ENCODE data around the gene PCSK2.

Gene PCSK2

GRCh38 chr20:17379651-17380050 is 152.8 kb downstream of the PCSK2 start:
- H3K36me3 ChIP-seq (ENCODE audit: control insufficient read depth, insufficient read depth, low read length) = no peaks in the 10 kb centered on the region
- no peaks in the 10 kb centered on the region for H3K9me3 ChIP-seq (ENCODE audit: control insufficient read depth, insufficient read depth, low read length)
- H3K4me1 ChIP-seq (ENCODE audit: control insufficient read depth, insufficient read depth, low read length) = no peaks in the 10 kb centered on the region
- H3K4me3 ChIP-seq (ENCODE audit: low read depth, low read length) = no peak overlapping the region
- no peaks in the 10 kb centered on the region for H3K27me3 ChIP-seq (ENCODE audit: control insufficient read depth, insufficient read depth, low read length)
- H3K9ac ChIP-seq (ENCODE audit: low read depth, low read length) = no peak overlapping the region

DNA sequence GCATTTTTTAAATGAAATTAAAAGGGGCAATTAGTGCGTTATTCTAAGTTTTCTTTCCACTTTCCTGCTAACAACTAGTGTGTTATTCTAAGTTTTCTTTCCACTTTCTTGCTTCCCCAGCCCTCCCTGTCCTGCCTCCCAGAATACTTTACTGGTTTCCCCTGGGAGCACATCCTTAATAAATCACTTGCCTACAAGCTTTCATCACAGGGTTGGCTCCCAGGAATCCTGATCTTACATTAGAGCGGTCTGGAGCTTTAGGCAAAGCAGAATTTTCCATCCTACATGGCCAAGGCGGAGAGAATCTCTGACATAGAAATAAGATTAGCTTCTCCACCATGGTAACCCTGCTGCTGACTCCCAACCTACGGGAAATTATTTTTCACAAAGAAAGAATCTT is 154.0 kb downstream of the PCSK2 start:
- H3K36me3 ChIP-seq (ENCODE audit: control insufficient read depth, insufficient read depth, low read length) = no peaks in the 10 kb centered on the region
- no peaks in the 10 kb centered on the region for H3K27me3 ChIP-seq (ENCODE audit: control insufficient read depth, insufficient read depth, low read length)
- no peak overlapping the region for H3K4me3 ChIP-seq (ENCODE audit: low read depth, low read length)
- H3K9me3 ChIP-seq (ENCODE audit: control insufficient read depth, insufficient read depth, low read length) = no peaks in the 10 kb centered on the region
- H3K4me1 ChIP-seq (ENCODE audit: control insufficient read depth, insufficient read depth, low read length) = no peaks in the 10 kb centered on the region
- no peak overlapping the region for H3K9ac ChIP-seq (ENCODE audit: low read depth, low read length)

DNA sequence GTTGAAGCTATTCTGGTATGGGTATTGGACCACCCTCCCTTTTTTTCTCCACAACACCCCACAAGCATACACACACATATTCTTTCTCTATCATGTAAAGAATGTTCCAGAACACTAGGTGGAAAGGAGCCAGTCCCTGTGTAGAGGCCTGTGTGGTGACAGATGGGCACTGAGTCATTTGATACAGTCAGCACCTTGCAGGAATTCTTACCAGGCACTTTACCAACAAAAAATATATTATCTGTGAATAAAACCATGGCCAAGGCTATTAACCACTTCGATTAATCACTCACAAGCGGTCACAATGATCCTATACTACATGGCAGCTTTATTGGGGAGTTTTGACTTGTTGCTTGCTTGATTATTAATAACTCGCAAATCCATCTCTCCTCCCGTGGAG is 154.9 kb downstream of the PCSK2 start:
- no peaks in the 10 kb centered on the region for H3K4me1 ChIP-seq (ENCODE audit: control insufficient read depth, insufficient read depth, low read length)
- no peaks in the 10 kb centered on the region for H3K36me3 ChIP-seq (ENCODE audit: control insufficient read depth, insufficient read depth, low read length)
- no peaks in the 10 kb centered on the region for H3K27me3 ChIP-seq (ENCODE audit: control insufficient read depth, insufficient read depth, low read length)
- no peak overlapping the region for H3K4me3 ChIP-seq (ENCODE audit: low read depth, low read length)
- no peaks in the 10 kb centered on the region for H3K9me3 ChIP-seq (ENCODE audit: control insufficient read depth, insufficient read depth, low read length)
- H3K9ac ChIP-seq (ENCODE audit: low read depth, low read length) = no peak overlapping the region

DNA sequence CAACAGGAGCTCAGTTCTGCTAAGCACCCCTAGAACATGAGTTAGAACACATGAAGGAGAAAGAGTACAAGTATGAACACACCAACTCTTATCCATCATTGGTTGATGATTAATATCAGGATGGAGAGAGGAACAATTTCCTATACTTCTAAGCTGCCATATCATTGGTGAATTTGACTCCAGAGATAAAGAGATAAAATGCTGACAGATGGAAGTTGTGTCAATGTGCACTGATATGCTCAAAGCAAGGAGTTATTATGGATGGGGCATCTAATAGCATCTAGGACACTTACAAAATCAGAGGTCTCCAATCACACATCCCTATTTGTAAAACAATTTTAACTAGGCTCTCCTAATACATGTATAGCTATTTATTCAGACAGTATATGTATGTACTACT is 159.0 kb downstream of the PCSK2 start:
- no peaks in the 10 kb centered on the region for H3K36me3 ChIP-seq (ENCODE audit: control insufficient read depth, insufficient read depth, low read length)
- H3K9ac ChIP-seq (ENCODE audit: low read depth, low read length) = no peak overlapping the region
- no peaks in the 10 kb centered on the region for H3K4me1 ChIP-seq (ENCODE audit: control insufficient read depth, insufficient read depth, low read length)
- H3K9me3 ChIP-seq (ENCODE audit: control insufficient read depth, insufficient read depth, low read length) = no peaks in the 10 kb centered on the region
- H3K27me3 ChIP-seq (ENCODE audit: control insufficient read depth, insufficient read depth, low read length) = no peaks in the 10 kb centered on the region
- H3K4me3 ChIP-seq (ENCODE audit: low read depth, low read length) = no peak overlapping the region

- Histone ChIP-seq H3K9ac (ENCODE audit: low read depth, low read length) (no peak overlapping the region), H3K4me1 (ENCODE audit: control insufficient read depth, insufficient read depth, low read length) (no peaks in the 10 kb centered on the region), H3K36me3 (ENCODE audit: control insufficient read depth, insufficient read depth, low read length) (no peaks in the 10 kb centered on the region), H3K4me3 (ENCODE audit: low read depth, low read length) (no peak overlapping the region), H3K27me3 (ENCODE audit: control insufficient read depth, insufficient read depth, low read length) (no peaks in the 10 kb centered on the region), H3K9me3 (ENCODE audit: control insufficient read depth, insufficient read depth, low read length) (no peaks in the 10 kb centered on the region)
Measured at GRCh38 chr20:17390655-17391054, 163.8 kb downstream of the PCSK2 start.

- H3K4me1 ChIP-seq (ENCODE audit: control insufficient read depth, insufficient read depth, low read length) = no peaks in the 10 kb centered on the region
- H3K36me3 ChIP-seq (ENCODE audit: control insufficient read depth, insufficient read depth, low read length) = no peaks in the 10 kb centered on the region
- no peak overlapping the region for H3K9ac ChIP-seq (ENCODE audit: low read depth, low read length)
- H3K27me3 ChIP-seq (ENCODE audit: control insufficient read depth, insufficient read depth, low read length) = no peaks in the 10 kb centered on the region
- H3K4me3 ChIP-seq (ENCODE audit: low read depth, low read length) = no peak overlapping the region
- no peaks in the 10 kb centered on the region for H3K9me3 ChIP-seq (ENCODE audit: control insufficient read depth, insufficient read depth, low read length)
Measured at GRCh38 chr20:17391127-17391771, 164.4 kb downstream of the PCSK2 start.

GRCh38 chr20:17394411-17394810 is 167.6 kb downstream of the PCSK2 start:
- Histone ChIP-seq H3K4me3 (ENCODE audit: low read depth, low read length) (no peak overlapping the region), H3K27me3 (ENCODE audit: control insufficient read depth, insufficient read depth, low read length) (no peaks in the 10 kb centered on the region), H3K9ac (ENCODE audit: low read depth, low read length) (no peak overlapping the region), H3K9me3 (ENCODE audit: control insufficient read depth, insufficient read depth, low read length) (no peaks in the 10 kb centered on the region), H3K4me1 (ENCODE audit: control insufficient read depth, insufficient read depth, low read length) (no peaks in the 10 kb centered on the region), H3K36me3 (ENCODE audit: control insufficient read depth, insufficient read depth, low read length) (no peaks in the 10 kb centered on the region)

DNA sequence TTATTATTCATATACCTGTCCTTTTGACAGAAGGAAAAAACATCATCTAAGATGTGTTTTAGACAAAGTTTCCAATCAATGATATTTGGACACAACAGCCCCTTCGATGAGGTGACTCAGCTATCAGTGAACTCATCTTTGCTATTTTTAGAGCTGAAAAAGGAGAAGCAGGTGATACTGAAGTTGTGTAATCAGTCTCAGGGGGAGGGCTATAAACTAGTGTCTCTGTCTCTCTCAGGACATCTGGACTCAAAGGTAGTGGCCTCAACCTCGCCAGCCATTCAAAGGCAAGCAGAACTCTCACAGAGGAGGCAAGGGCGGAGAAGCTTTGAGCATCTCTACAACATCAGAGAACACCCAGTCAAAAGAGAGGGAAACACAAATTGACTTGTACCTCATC is 168.9 kb downstream of the PCSK2 start:
- no peak overlapping the region for H3K9ac ChIP-seq (ENCODE audit: low read depth, low read length)
- no peak overlapping the region for H3K4me3 ChIP-seq (ENCODE audit: low read depth, low read length)
- H3K4me1 ChIP-seq (ENCODE audit: control insufficient read depth, insufficient read depth, low read length) = no peaks in the 10 kb centered on the region
- H3K27me3 ChIP-seq (ENCODE audit: control insufficient read depth, insufficient read depth, low read length) = no peaks in the 10 kb centered on the region
- no peaks in the 10 kb centered on the region for H3K36me3 ChIP-seq (ENCODE audit: control insufficient read depth, insufficient read depth, low read length)
- H3K9me3 ChIP-seq (ENCODE audit: control insufficient read depth, insufficient read depth, low read length) = no peaks in the 10 kb centered on the region

DNA sequence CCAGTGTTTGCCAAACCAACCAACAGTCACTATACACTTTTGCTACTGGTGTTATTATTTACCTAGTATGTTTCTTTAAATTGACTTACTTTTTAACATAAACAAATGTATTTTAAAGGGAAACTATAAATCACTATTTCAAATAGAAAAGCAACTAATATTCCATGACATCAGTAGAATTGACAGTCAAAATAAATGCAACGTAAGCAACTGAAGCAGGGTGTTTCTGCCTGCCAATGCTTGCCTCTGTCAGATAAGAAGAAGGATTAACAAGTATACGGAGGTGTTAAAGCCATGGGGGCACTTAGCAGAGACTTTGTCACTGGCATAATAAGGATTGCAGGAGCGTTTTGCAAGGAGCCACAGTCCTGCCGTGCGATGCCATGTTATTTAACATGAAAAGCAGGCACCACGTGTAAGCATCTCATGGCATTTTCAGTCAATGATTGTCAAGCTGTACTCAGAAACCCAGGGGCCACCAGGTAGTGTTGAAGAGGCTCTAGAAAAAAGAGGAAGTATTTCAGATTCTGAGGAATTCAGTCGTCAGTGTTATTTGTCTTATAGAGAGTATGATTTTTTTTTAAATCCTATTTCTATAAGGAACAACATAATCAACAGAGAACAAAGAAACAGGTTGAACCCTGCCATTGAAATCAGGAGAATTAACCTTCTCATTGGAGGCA is 172.6 kb downstream of the PCSK2 start:
- H3K4me1 ChIP-seq (ENCODE audit: control insufficient read depth, insufficient read depth, low read length) = no peaks in the 10 kb centered on the region
- no peak overlapping the region for H3K4me3 ChIP-seq (ENCODE audit: low read depth, low read length)
- H3K36me3 ChIP-seq (ENCODE audit: control insufficient read depth, insufficient read depth, low read length) = no peaks in the 10 kb centered on the region
- no peaks in the 10 kb centered on the region for H3K9me3 ChIP-seq (ENCODE audit: control insufficient read depth, insufficient read depth, low read length)
- H3K9ac ChIP-seq (ENCODE audit: low read depth, low read length) = no peak overlapping the region
- H3K27me3 ChIP-seq (ENCODE audit: control insufficient read depth, insufficient read depth, low read length) = no peaks in the 10 kb centered on the region

GRCh38 chr20:17403461-17403860 is 176.6 kb downstream of the PCSK2 start:
- Histone ChIP-seq H3K4me1 (ENCODE audit: control insufficient read depth, insufficient read depth, low read length) (no peaks in the 10 kb centered on the region), H3K9ac (ENCODE audit: low read depth, low read length) (no peak overlapping the region), H3K27me3 (ENCODE audit: control insufficient read depth, insufficient read depth, low read length) (no peaks in the 10 kb centered on the region), H3K4me3 (ENCODE audit: low read depth, low read length) (no peak overlapping the region), H3K36me3 (ENCODE audit: control insufficient read depth, insufficient read depth, low read length) (no peaks in the 10 kb centered on the region), H3K9me3 (ENCODE audit: control insufficient read depth, insufficient read depth, low read length) (no peaks in the 10 kb centered on the region)

GRCh38 chr20:17406051-17406590 is 179.3 kb downstream of the PCSK2 start:
- H3K9ac ChIP-seq (ENCODE audit: low read depth, low read length) = no peak overlapping the region
- no peak overlapping the region for H3K4me3 ChIP-seq (ENCODE audit: low read depth, low read length)
- H3K4me1 ChIP-seq (ENCODE audit: control insufficient read depth, insufficient read depth, low read length) = no peaks in the 10 kb centered on the region
- no peaks in the 10 kb centered on the region for H3K9me3 ChIP-seq (ENCODE audit: control insufficient read depth, insufficient read depth, low read length)
- no peaks in the 10 kb centered on the region for H3K36me3 ChIP-seq (ENCODE audit: control insufficient read depth, insufficient read depth, low read length)
- no peaks in the 10 kb centered on the region for H3K27me3 ChIP-seq (ENCODE audit: control insufficient read depth, insufficient read depth, low read length)

- Histone ChIP-seq H3K4me3 (ENCODE audit: low read depth, low read length) (no peak overlapping the region), H3K9ac (ENCODE audit: low read depth, low read length) (no peak overlapping the region), H3K9me3 (ENCODE audit: control insufficient read depth, insufficient read depth, low read length) (no peaks in the 10 kb centered on the region)
Measured at GRCh38 chr20:17407550-17407949, 180.7 kb downstream of the PCSK2 start.

More at GRCh38 chr20:17407550-17407949, 180.7 kb downstream of the PCSK2 start:
- no peaks in the 10 kb centered on the region for H3K4me1 ChIP-seq (ENCODE audit: control insufficient read depth, insufficient read depth, low read length)
- H3K27me3 ChIP-seq (ENCODE audit: control insufficient read depth, insufficient read depth, low read length) = no peaks in the 10 kb centered on the region
- no peaks in the 10 kb centered on the region for H3K36me3 ChIP-seq (ENCODE audit: control insufficient read depth, insufficient read depth, low read length)
